GM18858 (cell line): ENCODE data around the gene CENPH.
"Not testable (repeated sequence)": the region's sequence is repeated elsewhere in the genome, so short reads cannot be mapped to it uniquely, and the experiment has no call there.

Experiments used
- ATAC-seq: cut with Tn5 transposase; IDR thresholded peaks from one replicate; pipeline ENCODE4 v1.9.1; 2021; ENCODE audit not compliant: unreplicated experiment

CENPH gene

DNA sequence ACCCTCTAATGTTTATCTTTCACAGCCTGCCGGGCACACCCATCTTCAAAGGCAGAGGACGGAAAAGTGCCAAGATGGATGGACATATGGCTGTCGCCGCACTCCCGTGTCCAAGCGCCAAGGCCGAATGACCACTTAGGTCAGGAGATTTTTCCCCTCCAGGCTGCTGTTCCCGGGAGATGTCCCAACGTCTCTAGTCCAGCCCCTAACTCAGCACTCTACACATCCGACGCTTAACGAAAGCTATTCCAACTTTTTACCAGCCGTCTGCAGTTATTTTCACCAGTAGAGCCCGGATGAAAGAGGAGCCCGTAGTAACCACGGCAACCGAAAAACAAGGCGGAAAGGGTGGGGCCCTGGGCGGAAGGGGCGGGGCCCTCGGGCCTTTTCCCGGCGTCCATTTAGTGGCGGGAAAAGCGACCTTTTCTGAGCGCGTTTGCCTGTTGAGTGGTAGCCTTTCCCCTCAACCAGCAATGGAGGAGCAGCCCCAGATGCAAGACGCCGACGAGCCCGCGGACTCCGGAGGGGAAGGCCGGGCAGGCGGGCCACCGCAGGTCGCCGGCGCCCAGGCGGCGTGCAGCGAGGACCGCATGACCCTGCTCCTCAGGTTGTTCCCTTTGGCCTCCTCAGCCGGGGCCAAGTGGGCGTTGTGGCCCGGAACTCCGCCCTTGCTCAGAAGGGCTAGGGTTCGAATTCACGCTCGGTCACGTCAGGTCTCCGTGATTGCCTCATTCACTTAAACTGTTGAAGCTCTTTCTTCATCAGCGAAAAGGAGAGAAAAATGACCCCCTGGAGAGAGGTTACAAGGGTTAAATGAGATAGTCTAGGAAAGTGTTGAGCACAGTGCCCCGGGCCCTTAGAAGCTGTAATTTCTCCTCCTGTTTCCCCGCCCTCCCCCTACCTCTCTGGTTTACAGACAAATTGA is at the start of gene CENPH:
Gene CENPH, plus strand, starts transcription at position 422 of the 925 bp plus-strand sequence. Its CDS starts 52 bp downstream, at position 474.
- peak; percentile 78 for ATAC-seq

- ATAC-seq: not testable (repeated sequence)
Observed at GRCh38 chr5:69140239-69140638, 49.1 kb upstream of the CENPH start.

DNA sequence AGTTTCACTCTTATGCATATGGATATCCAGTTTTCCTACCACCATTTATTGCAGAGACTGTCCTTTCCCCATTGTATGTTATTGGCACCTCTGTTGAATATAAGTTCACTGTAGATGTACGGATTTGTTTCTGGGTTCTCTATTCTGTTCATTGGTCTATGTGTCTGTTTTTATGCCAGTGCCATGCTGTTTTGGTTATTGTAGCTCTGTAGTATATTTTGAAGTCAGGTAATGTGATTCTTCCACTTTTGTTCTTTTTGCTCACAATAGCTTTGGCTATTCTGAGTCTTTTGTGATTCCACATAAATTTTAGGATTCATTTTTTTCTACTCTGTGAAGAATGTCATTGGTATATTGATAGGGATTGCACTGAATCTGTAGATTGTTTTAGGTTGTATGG is 48.6 kb upstream of the CENPH start:
- ATAC-seq: no peak

GRCh38 chr5:69148576-69148975 is 40.8 kb upstream of the CENPH start:
- not testable (repeated sequence) for ATAC-seq

DNA sequence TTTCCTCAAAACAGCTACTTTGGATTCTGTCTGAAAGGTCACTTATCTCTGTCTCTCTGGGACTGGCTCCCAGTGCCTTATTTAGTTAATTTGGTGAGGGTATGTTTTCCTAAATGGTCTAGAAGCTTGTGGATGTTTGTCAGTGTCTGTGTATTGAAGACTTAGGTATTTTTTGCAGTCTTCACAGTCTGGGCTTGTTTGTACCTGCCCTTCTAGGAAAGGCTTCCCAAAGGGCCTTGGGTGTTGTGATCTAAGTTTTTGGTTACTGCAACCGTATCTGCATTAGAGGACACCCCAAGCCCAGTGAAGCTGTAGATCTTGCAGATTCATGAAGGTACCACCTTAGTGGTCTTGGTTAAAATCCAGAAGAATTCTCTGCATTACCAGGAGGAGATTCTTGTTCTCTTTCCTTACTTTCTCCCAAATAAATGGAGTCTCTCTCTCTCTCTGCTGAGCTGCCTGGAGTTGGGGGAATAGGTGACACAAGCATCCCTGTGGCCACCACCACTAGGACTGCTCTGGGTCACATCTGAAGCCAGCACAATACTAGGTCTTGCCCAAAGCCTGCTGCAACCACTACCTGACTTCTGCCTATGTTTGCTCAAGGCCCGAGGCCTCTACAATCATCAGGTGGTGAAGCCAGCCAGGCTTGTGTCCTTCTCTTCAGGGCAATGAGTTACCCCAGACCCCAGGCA is 40.3 kb upstream of the CENPH start:
- ATAC-seq: no peak

GRCh38 chr5:69149676-69150010 is 39.7 kb upstream of the CENPH start:
- ATAC-seq: no peak

DNA sequence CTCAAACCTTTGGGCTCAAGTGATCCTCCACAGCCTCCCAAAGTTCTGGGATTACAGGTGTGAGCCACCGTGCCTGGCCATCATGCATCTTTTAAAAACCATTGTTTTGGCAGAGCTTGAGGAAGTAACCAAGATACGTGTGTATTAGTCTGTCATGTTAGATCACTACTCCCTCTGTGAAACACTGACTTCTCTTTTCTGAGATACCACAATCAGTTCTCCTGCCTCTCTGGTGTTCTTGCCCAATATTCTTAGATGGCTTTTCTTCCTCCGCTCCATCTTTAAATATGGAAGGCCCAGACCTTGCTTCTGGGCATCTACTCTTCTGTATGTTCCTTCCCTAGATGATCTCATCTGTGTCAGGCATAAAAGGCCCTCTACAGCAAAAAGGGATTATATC is 36.7 kb upstream of the CENPH start:
- no peak for ATAC-seq

DNA sequence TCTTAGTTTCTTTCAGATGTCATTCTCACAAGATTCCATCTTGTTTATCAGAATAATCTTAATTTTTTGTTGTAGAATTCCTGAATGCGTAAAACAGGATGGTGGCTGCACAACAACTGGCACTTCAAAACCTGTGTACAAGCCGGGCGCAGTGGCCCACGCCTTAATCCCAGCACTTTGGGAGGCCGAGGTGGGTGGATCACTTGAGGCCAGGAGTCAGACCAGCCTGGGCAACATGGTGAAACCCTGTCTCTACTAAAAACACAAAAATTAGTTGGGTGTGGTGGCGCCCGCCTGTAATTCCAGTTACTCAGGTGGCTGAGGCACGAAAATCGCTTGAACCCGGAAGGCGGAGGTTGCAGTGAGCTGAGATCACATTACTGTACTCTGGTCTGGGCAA is 32.9 kb upstream of the CENPH start:
- no peak for ATAC-seq

DNA sequence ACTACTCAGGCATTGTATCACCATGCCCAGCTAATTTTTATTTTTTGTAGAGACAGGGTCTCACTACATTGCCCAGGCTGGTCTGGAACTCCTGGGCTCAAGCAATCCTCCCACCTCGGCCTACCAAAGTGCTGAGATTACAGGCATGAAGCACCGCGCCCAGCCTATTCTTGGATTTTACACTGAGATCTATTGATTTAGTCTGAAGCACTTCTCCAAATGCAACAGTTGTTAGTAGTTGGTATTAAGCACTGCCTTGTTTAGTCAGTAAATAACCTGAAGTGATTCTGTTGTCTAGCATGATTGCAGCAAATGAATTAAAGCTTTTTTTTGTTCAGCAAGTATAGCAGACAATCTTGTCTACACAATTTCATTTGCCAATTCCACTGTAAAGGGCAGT is 31.3 kb upstream of the CENPH start:
- no peak for ATAC-seq

- no peak for ATAC-seq
Observed at GRCh38 chr5:69160651-69161050, 28.7 kb upstream of the CENPH start.

GRCh38 chr5:69166686-69167492 is 22.5 kb upstream of the CENPH start, which contains the start of gene CCNB1:
TSS of gene CCNB1 (plus strand) at chr5:69167150. CDS start at chr5:69167263, 113 bp downstream.
- peak; percentile 98 for ATAC-seq

DNA sequence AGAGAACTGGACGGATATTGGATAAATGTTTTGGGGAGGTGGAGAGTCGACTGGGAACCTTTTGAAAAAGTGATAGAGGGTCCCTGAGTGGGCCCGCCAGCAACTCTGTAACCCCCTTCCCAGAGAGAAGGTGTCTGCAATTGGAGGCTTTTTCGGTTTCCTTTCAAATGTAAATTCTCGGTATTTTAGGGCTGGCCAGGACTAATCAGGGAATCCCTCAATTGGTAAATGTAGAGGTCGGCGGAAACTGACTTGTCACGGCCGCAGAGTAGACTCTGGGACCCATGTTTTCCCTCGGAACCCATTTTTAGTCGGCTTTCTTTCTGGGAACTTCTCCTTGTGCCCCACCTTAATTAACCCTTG is 21.9 kb upstream of the CENPH start:
- no peak for ATAC-seq

DNA sequence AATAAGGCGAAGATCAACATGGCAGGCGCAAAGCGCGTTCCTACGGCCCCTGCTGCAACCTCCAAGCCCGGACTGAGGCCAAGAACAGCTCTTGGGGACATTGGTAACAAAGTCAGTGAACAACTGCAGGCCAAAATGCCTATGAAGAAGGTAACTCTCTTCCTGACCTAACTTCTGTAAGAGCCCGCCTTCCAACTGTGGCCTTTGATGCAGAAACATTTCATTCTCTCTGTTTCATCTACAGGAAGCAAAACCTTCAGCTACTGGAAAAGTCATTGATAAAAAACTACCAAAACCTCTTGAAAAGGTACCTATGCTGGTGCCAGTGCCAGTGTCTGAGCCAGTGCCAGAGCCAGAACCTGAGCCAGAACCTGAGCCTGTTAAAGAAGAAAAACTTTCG is 21.5 kb upstream of the CENPH start:
- ATAC-seq: no peak

GRCh38 chr5:69170495-69170894 is 18.9 kb upstream of the CENPH start:
- no peak for ATAC-seq

- ATAC-seq: no peak
Observed at GRCh38 chr5:69170969-69171368, 18.4 kb upstream of the CENPH start.

DNA sequence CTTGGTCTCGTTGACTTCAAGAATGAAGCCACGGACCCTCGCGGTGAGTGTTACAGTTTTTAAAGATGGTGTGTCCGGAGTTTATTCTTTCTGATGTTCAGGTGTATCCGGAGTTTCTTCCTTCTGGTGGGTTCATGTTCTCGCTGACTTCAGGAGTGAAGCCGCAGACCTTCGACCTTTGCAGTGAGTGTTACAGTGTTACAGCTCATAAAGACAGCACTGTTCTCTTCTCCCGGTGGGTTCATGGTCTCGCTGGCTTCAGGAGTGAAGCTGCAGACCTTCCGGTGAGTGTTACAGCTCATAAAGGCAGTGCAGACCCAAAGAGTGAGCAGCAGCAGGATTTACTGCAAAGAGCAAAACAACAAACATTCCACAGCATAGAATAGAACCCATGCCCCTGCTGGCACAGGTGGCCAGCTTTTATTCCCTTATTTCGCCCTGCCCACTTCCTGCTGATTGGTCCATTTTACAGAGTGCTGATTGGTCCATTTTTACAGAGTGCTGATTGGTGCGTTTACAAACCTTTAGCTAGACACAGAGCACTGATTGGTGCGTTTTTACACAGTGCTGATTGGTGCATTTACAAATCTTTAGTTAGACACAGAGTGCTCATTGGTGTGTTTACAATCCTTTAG is 7.6 kb upstream of the CENPH start:
- not testable (repeated sequence) for ATAC-seq

DNA sequence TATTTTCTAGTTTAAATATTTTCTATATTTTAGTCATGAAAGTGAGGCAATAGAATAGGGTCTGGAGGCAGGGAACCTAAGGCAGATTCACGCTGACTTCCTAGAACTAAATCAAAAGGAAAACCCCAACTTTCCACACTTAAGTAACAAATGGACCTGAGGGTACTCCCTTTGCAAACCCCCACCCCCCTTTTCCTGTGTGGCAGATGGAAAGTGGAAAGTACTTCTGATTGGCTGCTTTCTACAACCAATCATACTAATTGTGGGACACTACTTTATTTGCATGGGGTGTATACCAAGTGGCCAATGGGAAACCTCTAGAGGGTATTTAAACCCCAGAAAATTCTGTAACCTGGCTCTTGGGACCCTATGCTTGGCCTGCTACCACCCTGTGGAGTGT is 4.8 kb upstream of the CENPH start:
- ATAC-seq: no peak

GRCh38 chr5:69187342-69187741 is 2.0 kb upstream of the CENPH start:
- ATAC-seq: no peak

DNA sequence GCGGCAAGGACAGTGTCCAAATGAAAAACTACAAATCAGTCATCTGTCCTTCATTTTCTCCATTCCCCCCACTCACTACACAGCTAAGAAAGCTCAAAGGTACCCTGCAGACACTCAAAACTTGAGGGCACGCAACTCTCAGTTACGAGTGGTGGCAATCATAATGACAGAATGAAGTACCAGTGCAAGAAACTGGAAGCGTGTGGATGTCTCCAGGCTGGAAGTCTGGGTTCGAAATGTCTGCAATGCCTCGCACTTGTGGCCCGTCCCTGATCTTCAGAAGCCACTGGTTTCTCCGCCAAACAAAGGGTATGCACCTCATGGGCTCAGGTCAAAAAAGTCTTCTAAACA is 597 bp upstream of the CENPH start:
- no peak for ATAC-seq

- ATAC-seq: no peak
Observed at GRCh38 chr5:69202497-69202896, 13.1 kb downstream of the CENPH start.

- ATAC-seq: no peak
Observed at GRCh38 chr5:69206528-69207190, 17.3 kb downstream of the CENPH start.
